ENCODE results near the gene CAMSAP3. TPM values are rescaled to one million over a fixed set of nuclear protein-coding genes. Genes with fewer than 3 reads are reported as not detected.

CAMSAP3 gene
- total RNA-seq, 1 experiment from 2014 or later, result 6.7 TPM

DNA sequence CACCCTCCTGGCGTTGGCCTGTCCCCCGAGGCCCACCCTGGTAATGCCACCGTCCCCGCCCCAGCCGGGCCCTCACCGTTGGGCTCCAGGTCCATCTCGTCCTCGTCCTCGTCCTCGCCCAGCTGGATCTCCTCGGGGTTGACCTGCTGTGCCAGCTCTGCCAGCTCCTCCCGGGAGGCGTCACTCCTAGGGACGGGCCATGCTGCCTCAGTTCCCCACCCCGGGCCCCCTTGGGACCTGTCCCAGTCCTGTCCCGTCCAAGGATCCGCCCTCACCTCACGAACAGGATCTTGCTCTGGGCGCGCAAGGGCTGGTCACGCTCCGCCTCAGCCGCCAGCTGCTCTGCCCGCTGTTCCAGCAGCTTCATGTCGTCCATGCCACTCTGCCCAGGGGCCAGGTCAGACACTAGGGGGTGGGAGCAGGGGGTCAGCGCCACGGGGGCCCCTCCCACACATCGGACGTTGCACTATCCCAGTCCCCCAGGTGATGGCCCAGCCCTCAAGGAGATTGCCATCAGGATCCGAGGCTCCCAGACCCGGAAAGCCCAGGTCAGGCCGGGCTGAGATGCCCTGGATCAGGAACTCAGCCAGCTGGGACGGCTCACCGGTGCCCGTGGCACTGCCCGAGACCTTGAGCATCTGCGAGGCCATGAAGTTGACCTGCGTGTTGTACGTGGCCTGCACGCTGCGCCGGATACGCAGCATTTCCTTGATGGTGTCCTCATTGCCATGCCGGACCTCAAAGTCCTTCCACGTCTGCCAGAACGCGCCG, 24.2 kb downstream of the CAMSAP3 start:
- POLR2A ChIA-PET, result interaction anchor here (0.7 to 3.9 kb wide), 11 partner anchors 10 to 830 kb away, joined by 3 to 41 read pairs (median 4); partner anchors contain the start of genes MAP2K7, PET100, TRAPPC5 and XAB2
- H3K9me3 Mint-ChIP-seq (ENCODE audit: unreplicated experiment), result no peaks in the 10 kb centered on the region

DNA sequence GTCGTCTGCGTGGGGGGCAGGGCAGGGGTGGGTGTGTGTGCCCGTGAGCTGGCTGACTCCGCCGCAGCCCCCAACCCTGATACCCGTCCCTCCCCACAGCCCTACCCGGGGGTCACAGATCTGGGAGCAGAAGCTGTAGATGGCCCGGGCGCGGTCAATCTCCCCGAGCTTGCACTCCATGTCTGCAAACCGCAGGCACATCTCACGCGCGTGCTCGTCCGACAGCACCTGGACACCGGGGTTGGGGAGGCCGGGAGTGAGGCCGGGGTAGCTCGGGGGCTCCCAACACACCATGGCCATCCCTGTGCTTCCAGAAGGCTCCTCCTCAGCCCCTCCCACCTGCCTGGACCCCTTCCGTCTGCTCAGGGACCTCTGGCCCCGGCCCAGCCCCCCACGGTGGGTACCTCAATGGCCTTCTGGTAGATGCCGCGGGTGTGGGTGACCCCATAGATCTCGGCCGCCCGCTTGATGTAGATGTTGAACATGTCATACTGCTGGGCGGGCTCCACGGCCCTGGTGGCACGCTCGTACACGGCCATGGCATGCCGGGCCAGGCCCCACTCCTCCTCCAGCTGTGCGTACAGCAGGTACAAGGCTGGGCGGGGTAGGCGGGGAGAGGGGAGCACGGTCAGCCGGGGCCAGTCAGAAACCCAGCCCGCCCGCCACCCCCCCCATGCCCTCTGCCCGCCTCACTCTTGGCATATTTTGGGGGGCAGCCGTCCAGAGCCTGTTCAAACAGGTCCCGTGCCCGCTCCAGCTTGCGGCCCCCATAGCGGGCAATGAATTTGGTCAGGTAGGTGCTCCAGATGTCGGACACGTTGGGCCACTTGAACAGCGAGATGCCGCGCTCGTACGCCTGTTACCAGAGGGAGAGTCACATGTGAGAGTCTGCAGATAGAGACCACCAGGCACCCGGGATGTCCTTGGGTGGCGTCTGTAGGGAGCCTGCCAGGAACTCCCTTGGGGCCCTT, 25.1 kb downstream of the CAMSAP3 start:
- H3K27ac Mint-ChIP-seq (ENCODE audit: low read depth, unreplicated experiment), result no peak overlapping the region
- H3K4me1 Mint-ChIP-seq (ENCODE audit: insufficient read depth, unreplicated experiment), result peaks cover 15% of the 10 kb centered on the region
- H3K9me3 Mint-ChIP-seq (ENCODE audit: unreplicated experiment), result no peaks in the 10 kb centered on the region
- TF ChIP-seq, protein P1, sequence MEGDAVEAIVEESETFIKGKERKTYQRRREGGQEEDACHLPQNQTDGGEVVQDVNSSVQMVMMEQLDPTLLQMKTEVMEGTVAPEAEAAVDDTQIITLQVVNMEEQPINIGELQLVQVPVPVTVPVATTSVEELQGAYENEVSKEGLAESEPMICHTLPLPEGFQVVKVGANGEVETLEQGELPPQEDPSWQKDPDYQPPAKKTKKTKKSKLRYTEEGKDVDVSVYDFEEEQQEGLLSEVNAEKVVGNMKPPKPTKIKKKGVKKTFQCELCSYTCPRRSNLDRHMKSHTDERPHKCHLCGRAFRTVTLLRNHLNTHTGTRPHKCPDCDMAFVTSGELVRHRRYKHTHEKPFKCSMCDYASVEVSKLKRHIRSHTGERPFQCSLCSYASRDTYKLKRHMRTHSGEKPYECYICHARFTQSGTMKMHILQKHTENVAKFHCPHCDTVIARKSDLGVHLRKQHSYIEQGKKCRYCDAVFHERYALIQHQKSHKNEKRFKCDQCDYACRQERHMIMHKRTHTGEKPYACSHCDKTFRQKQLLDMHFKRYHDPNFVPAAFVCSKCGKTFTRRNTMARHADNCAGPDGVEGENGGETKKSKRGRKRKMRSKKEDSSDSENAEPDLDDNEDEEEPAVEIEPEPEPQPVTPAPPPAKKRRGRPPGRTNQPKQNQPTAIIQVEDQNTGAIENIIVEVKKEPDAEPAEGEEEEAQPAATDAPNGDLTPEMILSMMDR (IDR thresholded peaks at IDR 0.05; ENCODE audit: unreplicated experiment), result no peak
- TSS peak; percentile 37 for BruUV-seq (replicated peaks)
- ChIA-PET POLR2A (interaction anchor here (1.2 to 3.9 kb wide), 5 partner anchors 9 to 280 kb away, joined by 3 to 41 read pairs (median 10); partner anchors contain the start of genes PET100 and XAB2), CTCF (interaction anchor here (1.4 kb wide), 1 partner anchor 266 kb away, joined by 3 read pairs; no protein-coding TSS in a partner anchor)
- H3K36me3 Mint-ChIP-seq (ENCODE audit: insufficient read depth, unreplicated experiment), result peaks cover 83% of the 10 kb centered on the region
- intact Hi-C loops (cut with micrococcal nuclease), result no loop called here
- DNase-seq (ENCODE audit: unreplicated experiment), result no peak
- no peaks in the 10 kb centered on the region for H3K27me3 Mint-ChIP-seq (ENCODE audit: insufficient read depth, unreplicated experiment)
- no peak overlapping the region for H3K4me3 Mint-ChIP-seq (ENCODE audit: unreplicated experiment)

More for the DNA sequence above, 24.2 kb downstream of the CAMSAP3 start:
- TF ChIP-seq, protein P1 (IDR thresholded peaks at IDR 0.05; ENCODE audit: unreplicated experiment), result no peak
- BruUV-seq (replicated peaks), result no TSS peak
- no peak overlapping the region for H3K4me3 Mint-ChIP-seq (ENCODE audit: unreplicated experiment)
- no peaks in the 10 kb centered on the region for H3K27me3 Mint-ChIP-seq (ENCODE audit: insufficient read depth, unreplicated experiment)
- no peak overlapping the region for H3K27ac Mint-ChIP-seq (ENCODE audit: low read depth, unreplicated experiment)
- DNase-seq (ENCODE audit: unreplicated experiment), result no peak
- H3K4me1 Mint-ChIP-seq (ENCODE audit: insufficient read depth, unreplicated experiment), result peaks cover 15% of the 10 kb centered on the region
- CTCF ChIA-PET, result interaction anchor here (0.5 to 2.4 kb wide), 4 partner anchors 11 to 266 kb away, joined by 3 to 13 read pairs (median 3); no protein-coding TSS in a partner anchor
- intact Hi-C loops (cut with micrococcal nuclease), result no loop called here
- H3K36me3 Mint-ChIP-seq (ENCODE audit: insufficient read depth, unreplicated experiment), result peaks cover 75% of the 10 kb centered on the region

DNA sequence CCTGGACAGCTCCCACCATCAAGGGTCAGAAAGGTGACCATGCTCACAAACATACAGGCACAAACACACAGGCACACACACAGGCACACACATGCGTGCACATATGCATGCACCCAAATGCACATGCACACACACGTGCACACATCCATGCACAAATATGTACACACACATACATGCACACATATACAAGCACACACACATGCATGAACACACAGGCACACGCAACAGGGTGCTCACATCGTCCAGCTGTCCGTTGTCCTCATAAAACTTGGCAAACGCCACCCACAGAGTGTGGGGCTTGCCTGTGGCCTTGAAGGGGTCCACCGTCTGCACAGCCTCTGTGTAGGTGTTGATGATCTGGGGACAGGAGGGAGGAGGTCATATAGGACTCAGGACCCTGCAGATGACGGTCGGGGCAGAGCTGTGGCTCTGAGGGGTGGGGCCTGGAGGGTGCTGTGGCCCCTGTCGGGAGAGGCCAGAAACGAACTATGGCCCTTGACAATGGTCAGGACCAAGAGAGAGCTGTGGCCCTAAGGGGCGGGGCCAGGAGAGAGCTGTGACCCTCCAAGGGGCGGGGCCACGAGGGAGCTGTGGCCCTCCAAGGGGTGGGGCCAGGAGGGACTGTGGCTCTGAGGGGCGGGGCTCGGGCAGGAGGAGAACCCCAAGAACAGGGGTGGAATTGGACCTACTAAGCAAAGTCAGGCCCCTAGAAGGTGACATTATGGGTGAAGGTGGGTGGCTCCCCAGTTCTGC, 27.4 kb downstream of the CAMSAP3 start:
- intact Hi-C loops (cut with micrococcal nuclease), result no loop called here
- H3K27me3 Mint-ChIP-seq (ENCODE audit: insufficient read depth, unreplicated experiment), result no peaks in the 10 kb centered on the region
- H3K4me3 Mint-ChIP-seq (ENCODE audit: unreplicated experiment), result no peak overlapping the region
- TF ChIP-seq, protein P1 (IDR thresholded peaks at IDR 0.05; ENCODE audit: unreplicated experiment), result no peak
- H3K4me1 Mint-ChIP-seq (ENCODE audit: insufficient read depth, unreplicated experiment), result peaks cover 14% of the 10 kb centered on the region
- DNase-seq (ENCODE audit: unreplicated experiment), result no peak
- no TSS peak for BruUV-seq (replicated peaks)
- no peaks in the 10 kb centered on the region for H3K9me3 Mint-ChIP-seq (ENCODE audit: unreplicated experiment)
- H3K36me3 Mint-ChIP-seq (ENCODE audit: insufficient read depth, unreplicated experiment), result peaks cover 70% of the 10 kb centered on the region
- ChIA-PET CTCF (interaction anchor here (0.6 to 0.9 kb wide), 2 partner anchors 55 to 180 kb away, joined by 3 read pairs; no protein-coding TSS in a partner anchor), POLR2A (interaction anchor here (1.1 kb wide), 1 partner anchor 14 kb away, joined by 4 read pairs; no protein-coding TSS in a partner anchor)
- H3K27ac Mint-ChIP-seq (ENCODE audit: low read depth, unreplicated experiment), result no peak overlapping the region
